ENCODE results near the gene WDR45. TPM values are rescaled to one million over a fixed set of nuclear protein-coding genes. Genes with fewer than 3 reads are reported as not detected.
A peak's percentile ranks its signal among the peaks of the same experiment; 100 is the strongest.

Gene WDR45
- total and polyA plus RNA-seq, 2 of the 13 experiments (the other 11 are each of a cell fraction or from before 2014, with no cell fraction given): 16.4 to 65.5 TPM

DNA sequence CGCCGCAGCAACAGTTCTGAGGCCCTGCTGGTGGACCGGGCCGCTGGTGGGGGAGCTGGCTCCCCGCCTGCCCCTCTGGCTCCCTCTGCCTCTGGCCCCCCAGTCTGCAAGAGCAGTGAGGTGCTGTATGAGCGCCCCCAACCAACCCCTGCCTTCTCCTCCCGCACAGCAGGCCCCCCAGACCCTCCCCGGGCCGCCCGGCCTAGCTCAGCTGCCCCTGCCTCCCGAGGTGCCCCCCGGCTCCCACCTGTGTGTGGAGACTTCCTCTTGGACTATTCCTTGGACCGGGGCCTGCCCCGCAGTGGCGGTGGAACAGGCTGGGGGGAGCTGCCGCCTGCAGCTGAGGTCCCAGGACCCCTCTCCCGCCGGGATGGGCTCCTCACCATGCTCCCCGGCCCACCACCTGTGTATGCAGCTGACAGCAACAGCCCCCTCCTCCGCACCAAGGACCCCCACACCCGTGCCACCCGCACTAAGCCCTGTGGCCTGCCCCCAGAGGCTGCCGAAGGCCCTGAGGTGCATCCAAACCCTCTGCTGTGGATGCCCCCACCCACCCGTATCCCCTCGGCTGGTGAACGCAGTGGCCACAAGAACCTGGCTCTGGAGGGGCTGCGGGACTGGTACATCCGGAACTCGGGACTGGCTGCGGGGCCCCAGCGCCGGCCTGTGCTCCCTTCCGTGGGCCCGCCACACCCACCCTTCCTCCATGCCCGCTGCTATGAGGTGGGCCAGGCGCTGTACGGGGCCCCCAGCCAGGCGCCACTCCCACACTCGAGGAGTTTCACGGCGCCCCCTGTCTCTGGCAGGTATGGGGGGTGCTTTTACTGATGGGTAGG lies 12.2 kb downstream of the WDR45 start:
- H4K20me1 ChIP-seq (ENCODE audit: insufficient read depth, low read length): no peaks in the 10 kb centered on the region
- no peak for ATAC-seq
- no peaks in the 10 kb centered on the region for H3K79me2 ChIP-seq (ENCODE audit: insufficient read depth, low read length)
- no peak overlapping the region for H3K4me3 ChIP-seq (replicated peaks in 1 of 3; ENCODE audit: insufficient read depth in 1 of 3, low read depth in 2 of 3, low read length in 3 of 3)
- CTCF ChIA-PET (ENCODE audit: low intra/inter-chr PET ratio, low total read pairs): no interaction called here
- H3K4me2 ChIP-seq (ENCODE audit: low read depth, low read length): no peak overlapping the region
- in situ Hi-C loops (cut with HindIII; ENCODE audit: extremely low pct_ligation_motif_present, low pct_unique_long_range_greater_than_20kb) (no loop called here), intact Hi-C loops (cut with micrococcal nuclease; ENCODE audit: unreplicated experiment) (no loop called here)
- no peak overlapping the region for H2AFZ ChIP-seq (ENCODE audit: low read length)
- no peak for DNase-seq (ENCODE audit: low spot score)
- no TSS peak for BruUV-seq (replicated peaks)
- H3K36me3 ChIP-seq (replicated peaks in 1 of 2; ENCODE audit: control insufficient read depth in 1 of 2, insufficient read depth in 2 of 2, low read length in 2 of 2): no peaks in the 10 kb centered on the region; a peak in 2 of 5 replicates
- H3K9ac ChIP-seq (ENCODE audit: insufficient read depth, low read depth, low read length): no peak overlapping the region
- no peak overlapping the region for H3K27ac ChIP-seq (ENCODE audit: extremely low read length, insufficient read depth, low read length)
- WGBS (ENCODE audit: low lambda C conversion rate): no CpG with 5 or more reads among the region's 41 CpGs
- no peaks in the 10 kb centered on the region for H3K27me3 ChIP-seq (ENCODE audit: control insufficient read depth in 1 of 2, insufficient read depth in 2 of 2, low read length in 2 of 2)
- POLR2A ChIA-PET: no interaction called here
- TF ChIP-seq AGO2 (optimal IDR thresholded peaks at IDR 0.05; ENCODE audit: low read depth, low read length): peak; percentile 20
- no peak for TF ChIP-seq ZNF138 (CRISPR knock-in tag; IDR thresholded peaks at IDR 0.05; ENCODE audit: low read depth)
- no peaks in the 10 kb centered on the region for H3K4me1 ChIP-seq (ENCODE audit: insufficient read depth, low read length)
- no peaks in the 10 kb centered on the region for H3K9me3 ChIP-seq (ENCODE audit: low read length)
- no peak for FAIRE-seq

DNA sequence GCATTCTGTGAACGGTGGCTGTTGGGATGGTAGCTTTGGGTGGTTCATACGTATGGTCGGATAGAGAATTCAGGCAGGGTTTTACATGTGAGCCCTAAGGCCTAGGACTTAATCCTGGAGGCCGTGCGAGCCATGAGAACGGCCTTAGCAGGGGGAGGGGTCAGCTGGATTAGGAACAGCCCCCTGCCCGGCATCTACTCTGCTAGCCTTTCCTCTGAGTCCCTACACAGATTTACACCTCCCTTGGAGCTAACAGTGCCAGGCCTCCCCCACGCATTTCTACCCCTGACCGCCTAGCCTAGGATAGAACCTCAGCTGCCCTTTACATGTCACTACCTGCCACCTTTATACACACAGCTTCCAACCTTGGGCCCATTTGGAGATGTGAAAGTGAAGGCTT lies 13.0 kb downstream of the WDR45 start:
- Histone ChIP-seq H3K9me3 (ENCODE audit: low read length) (no peaks in the 10 kb centered on the region), H3K4me2 (ENCODE audit: low read depth, low read length) (no peak overlapping the region), H3K9ac (ENCODE audit: insufficient read depth, low read depth, low read length) (no peak overlapping the region), H3K27me3 (ENCODE audit: control insufficient read depth in 1 of 2, insufficient read depth in 2 of 2, low read length in 2 of 2) (no peaks in the 10 kb centered on the region), H2AFZ (ENCODE audit: low read length) (no peak overlapping the region), H3K4me1 (ENCODE audit: insufficient read depth, low read length) (peaks cover 8% of the 10 kb centered on the region), H3K27ac (ENCODE audit: extremely low read length, insufficient read depth, low read length) (no peak overlapping the region), H3K4me3 (replicated peaks in 1 of 3; ENCODE audit: insufficient read depth in 1 of 3, low read depth in 2 of 3, low read length in 3 of 3) (no peak overlapping the region), H4K20me1 (ENCODE audit: insufficient read depth, low read length) (no peaks in the 10 kb centered on the region), H3K36me3 (replicated peaks in 1 of 2; ENCODE audit: control insufficient read depth in 1 of 2, insufficient read depth in 2 of 2, low read length in 2 of 2) (no peaks in the 10 kb centered on the region; a peak in 2 of 5 replicates), H3K79me2 (ENCODE audit: insufficient read depth, low read length) (no peaks in the 10 kb centered on the region)
- intact Hi-C loops (cut with micrococcal nuclease; ENCODE audit: unreplicated experiment) (no loop called here), in situ Hi-C loops (cut with HindIII; ENCODE audit: extremely low pct_ligation_motif_present, low pct_unique_long_range_greater_than_20kb) (no loop called here)
- POLR2A ChIA-PET: no interaction called here
- no CpG with 5 or more reads among the region's 9 CpGs for WGBS (ENCODE audit: low lambda C conversion rate)
- no TSS peak for BruUV-seq (replicated peaks)
- TF ChIP-seq ETV6 (CRISPR knock-in tag; conservative IDR thresholded peaks at IDR 0.05) (no peak), FOXA1 (IDR thresholded peaks at IDR 0.05) (no peak), FOXA1 (CRISPR knock-in tag; IDR thresholded peaks at IDR 0.05) (no peak), ZNF460 (CRISPR knock-in tag; IDR thresholded peaks at IDR 0.05; ENCODE audit: borderline replicate concordance) (no peak), NFE2L1 (CRISPR knock-in tag; IDR thresholded peaks at IDR 0.05; ENCODE audit: borderline replicate concordance) (no peak), XRCC5 (optimal IDR thresholded peaks at IDR 0.05; ENCODE audit: low read length) (no peak), POLR2G (IDR thresholded peaks at IDR 0.05; ENCODE audit: low read depth, low read length) (no peak), SALL2 (CRISPR knock-in tag; IDR thresholded peaks at IDR 0.05) (no peak), ZNF546 (CRISPR knock-in tag; conservative IDR thresholded peaks at IDR 0.05) (no peak), ISL2 (CRISPR knock-in tag; IDR thresholded peaks at IDR 0.05) (no peak), ZZZ3 (CRISPR knock-in tag; IDR thresholded peaks at IDR 0.05; ENCODE audit: borderline replicate concordance) (no peak), FOXJ3 (CRISPR knock-in tag; IDR thresholded peaks at IDR 0.05; ENCODE audit: borderline replicate concordance) (no peak)
- TF ChIP-seq, protein P1, sequence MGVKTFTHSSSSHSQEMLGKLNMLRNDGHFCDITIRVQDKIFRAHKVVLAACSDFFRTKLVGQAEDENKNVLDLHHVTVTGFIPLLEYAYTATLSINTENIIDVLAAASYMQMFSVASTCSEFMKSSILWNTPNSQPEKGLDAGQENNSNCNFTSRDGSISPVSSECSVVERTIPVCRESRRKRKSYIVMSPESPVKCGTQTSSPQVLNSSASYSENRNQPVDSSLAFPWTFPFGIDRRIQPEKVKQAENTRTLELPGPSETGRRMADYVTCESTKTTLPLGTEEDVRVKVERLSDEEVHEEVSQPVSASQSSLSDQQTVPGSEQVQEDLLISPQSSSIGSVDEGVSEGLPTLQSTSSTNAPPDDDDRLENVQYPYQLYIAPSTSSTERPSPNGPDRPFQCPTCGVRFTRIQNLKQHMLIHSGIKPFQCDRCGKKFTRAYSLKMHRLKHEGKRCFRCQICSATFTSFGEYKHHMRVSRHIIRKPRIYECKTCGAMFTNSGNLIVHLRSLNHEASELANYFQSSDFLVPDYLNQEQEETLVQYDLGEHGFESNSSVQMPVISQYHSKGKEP (CRISPR knock-in tag; IDR thresholded peaks at IDR 0.05): no peak
- TF ChIP-seq, protein P2, sequence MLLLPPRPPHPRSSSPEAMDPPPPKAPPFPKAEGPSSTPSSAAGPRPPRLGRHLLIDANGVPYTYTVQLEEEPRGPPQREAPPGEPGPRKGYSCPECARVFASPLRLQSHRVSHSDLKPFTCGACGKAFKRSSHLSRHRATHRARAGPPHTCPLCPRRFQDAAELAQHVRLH (CRISPR knock-in tag; IDR thresholded peaks at IDR 0.05; ENCODE audit: borderline replicate concordance, low read depth): no peak
- CTCF ChIA-PET (ENCODE audit: low intra/inter-chr PET ratio, low total read pairs): no interaction called here
- ATAC-seq: no peak
- no peak for FAIRE-seq
- no peak for DNase-seq (ENCODE audit: low spot score)
